GM21381 (cell line): ENCODE measurements around the gene HOXC5.

ENCODE experiments used
- ATAC-seq: cut with Tn5 transposase; IDR thresholded peaks from one replicate; pipeline ENCODE4 v1.9.1; 2021; ENCODE audit warnings: mild to moderate bottlenecking, moderate library complexity; ENCODE audit not compliant: unreplicated experiment

Gene HOXC5

GRCh38 chr12:54032627-54033100, at the start of gene HOXC5:
Gene HOXC5 (plus strand): TSS chr12:54033050. CDS start chr12:54033123, 73 bp downstream.
- no peak for ATAC-seq

GRCh38 chr12:53983568-53983949, 49.3 kb upstream of the HOXC5 start:
- no peak for ATAC-seq

- no peak for ATAC-seq
These were observed 48.8 kb upstream of the HOXC5 start for GRCh38 chr12:53983950-53984572.

- ATAC-seq = no peak
These were observed 47.8 kb upstream of the HOXC5 start, which contains the start of gene HOXC10 for GRCh38 chr12:53984901-53985691. Gene HOXC10 (plus strand): TSS chr12:53985146. CDS start chr12:53985260, 114 bp downstream.

- ATAC-seq = no peak
These were observed 47.2 kb upstream of the HOXC5 start for GRCh38 chr12:53985692-53985993.

GRCh38 chr12:53985994-53986685, 46.7 kb upstream of the HOXC5 start:
- no peak for ATAC-seq

- ATAC-seq = no peak
These were observed 46.0 kb upstream of the HOXC5 start for GRCh38 chr12:53986686-53987483.

- no peak for ATAC-seq
These were observed 45.0 kb upstream of the HOXC5 start for GRCh38 chr12:53987787-53988230.

- no peak for ATAC-seq
These were observed 44.2 kb upstream of the HOXC5 start for GRCh38 chr12:53988541-53989226.

- ATAC-seq = no peak
These were observed 43.4 kb upstream of the HOXC5 start for GRCh38 chr12:53989227-53990113.

GRCh38 chr12:53990311-53991076, 42.4 kb upstream of the HOXC5 start:
- no peak for ATAC-seq

- ATAC-seq = no peak
These were observed 41.8 kb upstream of the HOXC5 start for GRCh38 chr12:53991077-53991460.

- no peak for ATAC-seq
These were observed 40.4 kb upstream of the HOXC5 start for GRCh38 chr12:53992377-53992889.

- no peak for ATAC-seq
These were observed 39.5 kb upstream of the HOXC5 start for GRCh38 chr12:53993162-53994008.

- ATAC-seq = no peak
These were observed 38.9 kb upstream of the HOXC5 start for GRCh38 chr12:53994009-53994263.

GRCh38 chr12:53994264-53995001, 38.4 kb upstream of the HOXC5 start:
- ATAC-seq = no peak

GRCh38 chr12:53995002-53995377, 37.9 kb upstream of the HOXC5 start:
- ATAC-seq = no peak
